KG1 (cell line): ENCODE measurements around the gene FAM3C.

Experiments used
- DNase-seq: peaks from one replicate; lab custom pipeline; 2025; lab: John Stamatoyannopoulos, UW

The FAM3C gene

GRCh38 chr7:121376979-121377378 lies 19.1 kb downstream of the FAM3C start:
- no peak for DNase-seq

DNA sequence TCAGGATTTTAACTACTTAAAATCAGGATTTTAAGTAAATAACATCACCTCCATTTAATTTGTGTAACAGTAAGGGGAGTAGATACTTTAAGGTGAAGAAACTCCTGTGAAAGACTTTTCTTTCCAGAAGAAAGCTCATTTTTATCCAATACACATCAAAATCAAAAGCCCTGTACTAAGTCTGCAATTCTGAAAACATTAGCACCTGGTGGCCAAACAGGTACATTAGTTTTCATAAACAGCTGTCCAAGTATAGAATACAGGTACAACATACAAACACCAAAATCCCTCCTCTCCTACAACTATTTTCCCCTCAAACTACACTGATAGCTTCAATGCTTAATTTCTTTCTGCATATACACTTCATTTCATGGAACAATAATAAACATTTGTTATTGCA lies 22.9 kb downstream of the FAM3C start:
- no peak for DNase-seq

- no peak for DNase-seq
Observed at GRCh38 chr7:121372376-121373010, 23.6 kb downstream of the FAM3C start.

- no peak for DNase-seq
Observed at GRCh38 chr7:121371883-121372282, 24.2 kb downstream of the FAM3C start.

GRCh38 chr7:121371367-121371766 lies 24.7 kb downstream of the FAM3C start:
- DNase-seq: no peak

GRCh38 chr7:121369462-121369861 lies 26.6 kb downstream of the FAM3C start:
- no peak for DNase-seq

DNA sequence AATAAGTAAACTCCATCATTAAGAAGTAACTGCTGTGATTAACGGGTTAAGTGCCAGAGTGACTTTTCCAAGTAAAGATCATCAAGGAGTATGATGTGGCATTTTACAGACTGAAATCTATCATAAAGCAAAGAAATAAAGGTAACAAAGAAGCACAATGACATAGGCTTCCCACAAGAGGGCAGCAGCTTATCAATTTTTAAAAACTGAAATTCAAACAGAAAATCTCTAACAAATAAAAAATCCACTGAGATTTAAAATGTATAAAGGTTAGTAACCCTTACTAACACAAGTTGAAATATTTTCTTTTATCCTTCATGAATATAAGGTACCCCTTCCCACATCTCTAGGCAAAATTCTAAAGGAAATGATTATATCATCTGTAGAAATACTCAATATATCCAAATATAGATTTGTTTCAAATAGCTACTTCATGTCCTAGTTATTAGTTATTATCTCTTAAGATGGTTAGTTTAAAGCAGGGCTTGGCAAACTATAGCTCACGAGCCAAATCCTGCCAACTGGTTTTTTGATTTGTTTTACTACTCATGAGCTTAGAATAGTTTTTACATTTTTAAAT lies 29.2 kb downstream of the FAM3C start:
- DNase-seq: no peak

GRCh38 chr7:121360564-121360963 lies 35.5 kb downstream of the FAM3C start:
- no peak for DNase-seq

- no peak for DNase-seq
Observed at GRCh38 chr7:121355574-121355973, 40.5 kb downstream of the FAM3C start.

GRCh38 chr7:121352323-121352722 lies 43.8 kb downstream of the FAM3C start:
- no peak for DNase-seq

GRCh38 chr7:121351682-121352081 lies 44.4 kb downstream of the FAM3C start:
- DNase-seq: no peak

DNA sequence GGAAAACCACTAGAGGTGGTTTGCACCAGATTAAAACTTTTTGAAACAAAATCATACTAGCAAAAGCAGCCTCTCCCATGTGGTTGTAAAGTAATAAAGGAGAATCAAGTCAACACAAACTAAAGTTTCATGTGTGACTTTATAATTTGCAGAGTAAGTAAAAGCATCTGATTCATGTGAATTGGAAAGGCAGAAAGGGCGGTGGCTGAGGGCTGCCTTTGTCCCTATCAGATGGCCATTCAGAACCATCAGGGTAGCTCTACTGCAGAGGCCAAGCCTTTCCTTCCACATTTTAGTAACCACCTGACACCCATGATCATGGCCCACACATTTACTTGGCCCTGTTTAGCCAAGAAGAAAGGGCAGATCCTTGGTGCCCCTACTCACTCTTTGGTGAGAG lies 51.6 kb downstream of the FAM3C start:
- DNase-seq: no peak

DNA sequence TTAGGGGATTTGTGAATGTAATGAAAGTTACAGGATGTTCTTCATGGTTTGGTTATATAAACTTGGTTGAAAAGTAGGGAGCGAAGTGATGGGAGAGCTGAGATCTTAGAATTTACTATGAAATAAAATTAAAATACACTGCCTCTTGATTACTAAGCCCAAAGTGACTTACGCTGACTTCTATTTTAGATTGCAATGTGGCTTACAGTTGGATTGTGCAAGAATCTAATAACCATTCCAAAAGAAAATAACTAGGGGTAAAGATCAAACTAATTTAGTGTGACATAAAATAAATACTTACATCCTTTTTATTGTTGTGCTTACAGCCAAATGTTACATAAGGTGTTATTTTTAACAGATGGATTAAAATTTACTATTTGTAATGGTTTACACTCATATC lies 52.0 kb downstream of the FAM3C start:
- DNase-seq: no peak

DNA sequence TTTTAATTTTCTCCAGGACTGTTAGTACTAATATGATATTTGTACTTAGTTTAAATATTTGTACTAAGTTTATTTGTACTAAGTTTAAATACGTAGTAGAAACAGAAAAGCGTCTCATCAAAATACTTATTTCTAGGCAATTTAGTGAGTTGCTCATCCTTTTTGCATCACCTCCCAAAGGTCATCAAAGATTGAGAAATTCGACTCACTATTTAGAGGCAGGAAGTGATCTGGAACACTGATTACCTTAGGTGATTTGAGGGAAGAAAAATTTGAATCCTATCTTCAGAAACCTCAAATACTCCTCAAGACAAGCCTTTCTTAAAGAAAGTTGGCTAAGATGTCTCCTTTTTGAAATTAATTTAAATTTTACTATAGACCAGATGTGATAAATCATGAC lies 52.8 kb downstream of the FAM3C start:
- no peak for DNase-seq

GRCh38 chr7:121342631-121343030 lies 53.5 kb downstream of the FAM3C start:
- no peak for DNase-seq

GRCh38 chr7:121341933-121342332 lies 54.2 kb downstream of the FAM3C start:
- DNase-seq: no peak

DNA sequence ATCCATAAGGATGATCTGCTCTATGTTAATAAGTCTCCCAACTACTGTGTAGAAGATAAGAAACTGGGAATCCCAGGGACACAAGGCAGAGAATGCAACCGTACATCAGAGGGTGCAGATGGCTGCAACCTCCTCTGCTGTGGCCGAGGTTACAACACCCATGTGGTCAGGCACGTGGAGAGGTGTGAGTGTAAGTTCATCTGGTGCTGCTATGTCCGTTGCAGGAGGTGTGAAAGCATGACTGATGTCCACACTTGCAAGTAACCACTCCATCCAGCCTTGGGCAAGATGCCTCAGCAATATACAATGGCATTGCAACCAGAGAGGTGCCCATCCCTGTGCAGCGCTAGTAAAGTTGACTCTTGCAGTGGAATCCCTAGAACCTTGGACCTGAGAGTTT lies 57.0 kb downstream of the FAM3C start:
- no peak for DNase-seq

DNA sequence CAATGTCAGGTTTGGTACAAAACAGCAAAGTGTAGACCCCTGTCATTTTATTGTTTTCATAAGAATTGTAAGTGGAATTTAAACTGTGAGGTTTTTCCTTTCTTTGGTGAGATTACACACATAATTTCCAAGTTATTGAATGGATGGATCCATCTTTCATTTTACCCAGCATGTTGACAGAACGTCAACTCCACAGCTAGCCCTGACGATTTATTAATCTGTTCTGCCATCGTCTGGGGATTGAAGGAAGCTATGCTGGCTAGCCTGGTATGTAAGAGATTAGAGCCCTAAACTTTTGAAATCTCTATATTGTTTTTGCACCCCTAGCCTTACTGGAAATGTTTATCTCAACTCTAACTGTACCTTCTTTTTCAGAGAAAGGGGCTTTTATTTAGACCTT lies 58.7 kb downstream of the FAM3C start:
- DNase-seq: no peak

GRCh38 chr7:121336579-121336978 lies 59.5 kb downstream of the FAM3C start:
- DNase-seq: no peak

GRCh38 chr7:121334875-121335648 lies 61.0 kb downstream of the FAM3C start:
- DNase-seq: no peak

DNA sequence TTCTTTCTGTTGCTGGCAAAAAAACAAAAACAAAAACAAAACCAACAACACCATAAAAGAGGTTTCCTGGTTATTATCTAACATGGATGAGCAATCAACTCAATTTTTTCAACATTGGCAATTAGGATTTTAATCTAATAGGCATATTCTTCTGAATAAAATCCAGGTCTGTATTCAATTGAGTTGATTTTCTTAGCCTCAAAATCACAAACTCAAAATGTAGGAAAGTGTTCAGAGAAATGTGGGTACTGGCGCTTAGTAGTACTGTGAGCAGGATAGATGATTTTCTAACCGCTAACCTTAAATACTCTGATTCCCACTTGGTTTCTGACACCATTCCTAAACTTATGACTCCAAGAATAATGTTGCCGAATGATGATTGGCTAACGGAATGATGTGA lies 61.7 kb downstream of the FAM3C start:
- DNase-seq: no peak

GRCh38 chr7:121331574-121331973 lies 64.5 kb downstream of the FAM3C start:
- no peak for DNase-seq

- DNase-seq: no peak
Observed at GRCh38 chr7:121331048-121331447, 65.1 kb downstream of the FAM3C start.
